Fibroblast of lung (primary cell): ENCODE results near the gene RMC1.

ENCODE experiments used
- CTCF ChIP-seq, 2 donors: IDR thresholded peaks in 1 of 2; conservative IDR thresholded peaks in 1 of 2; 1 replicate in 1 of 2; 2 replicates in 1 of 2; pipeline ENCODE4 v1.5.1; 2011 to 2012; ENCODE audit warnings: low read length in 2 of 2, control low read depth in 1 of 2, inconsistent platforms in 1 of 2, low read depth in 1 of 2, mild to moderate bottlenecking in 1 of 2
- EZH2 ChIP-seq: IDR thresholded peaks from 2 replicates; pipeline ENCODE4 v1.5.1; 2012; ENCODE audit warnings: low read length, control low read depth, mild to moderate bottlenecking; ENCODE audit errors: missing control alignments

- no peak for TF ChIP-seq CTCF (conservative IDR thresholded peaks at IDR 0.05 in 1 of 2, IDR thresholded peaks at IDR 0.05 in 1 of 2; ENCODE audit: low read depth in 1 of 2, low read length in 2 of 2)
- TF ChIP-seq EZH2: no peak
Measured at GRCh38 chr18:23565916-23566547, 62.7 kb downstream of the RMC1 start.
